HL-60/S4 treated with retinoic acid at 250 ng/mL for 4 days and 3 days (cell line): ENCODE measurements around the gene NRAP.

Experiments used
- in situ Hi-C: fragments of 300-500 bp; cut with MboI; formaldehyde crosslinking; loops from 2 replicates; pipeline ENCODE4 v1.7.0; 2022; ENCODE audit warnings: low sequenced_read_pairs

Gene NRAP

GRCh38 chr10:113663908-113664307 is at the start of gene NRAP:
Gene NRAP (minus strand): TSS chr10:113664041. CDS start chr10:113663882, 159 bp downstream.
- in situ Hi-C loops = no loop called here

GRCh38 chr10:113713640-113713982 is 49.8 kb upstream of the NRAP start:
- in situ Hi-C loops = loop anchor here (25.0 kb wide), 1 partner anchor 399 kb away; no protein-coding TSS in a partner anchor

- in situ Hi-C loops = loop anchor here (25.0 kb wide), 1 partner anchor 399 kb away; no protein-coding TSS in a partner anchor
Measured at GRCh38 chr10:113712755-113713639, 49.2 kb upstream of the NRAP start.

GRCh38 chr10:113712024-113712423 is 48.2 kb upstream of the NRAP start:
- in situ Hi-C loops = loop anchor here (25.0 kb wide), 1 partner anchor 400 kb away; no protein-coding TSS in a partner anchor

GRCh38 chr10:113711142-113711541 is 47.3 kb upstream of the NRAP start:
- in situ Hi-C loops = loop anchor here (25.0 kb wide), 1 partner anchor 401 kb away; no protein-coding TSS in a partner anchor

GRCh38 chr10:113709221-113709838 is 45.5 kb upstream of the NRAP start:
- in situ Hi-C loops = loop anchor here (25.0 kb wide), 1 partner anchor 403 kb away; no protein-coding TSS in a partner anchor

- in situ Hi-C loops = loop anchor here (25.0 kb wide), 1 partner anchor 404 kb away; no protein-coding TSS in a partner anchor
Measured at GRCh38 chr10:113708640-113709039, 44.8 kb upstream of the NRAP start.

- in situ Hi-C loops = loop anchor here (25.0 kb wide), 1 partner anchor 406 kb away; no protein-coding TSS in a partner anchor
Measured at GRCh38 chr10:113706623-113707022, 42.8 kb upstream of the NRAP start.

- in situ Hi-C loops = loop anchor here (25.0 kb wide), 1 partner anchor 407 kb away; no protein-coding TSS in a partner anchor
Measured at GRCh38 chr10:113705344-113705652, 41.5 kb upstream of the NRAP start.

- in situ Hi-C loops = loop anchor here (25.0 kb wide), 1 partner anchor 408 kb away; no protein-coding TSS in a partner anchor
Measured at GRCh38 chr10:113704637-113705343, 40.9 kb upstream of the NRAP start.

- in situ Hi-C loops = no loop called here
Measured at GRCh38 chr10:113697595-113697994, 33.8 kb upstream of the NRAP start.

GRCh38 chr10:113695691-113696090 is 31.9 kb upstream of the NRAP start:
- in situ Hi-C loops = no loop called here

GRCh38 chr10:113693348-113693747 is 29.5 kb upstream of the NRAP start:
- in situ Hi-C loops = no loop called here

- in situ Hi-C loops = no loop called here
Measured at GRCh38 chr10:113692271-113692670, 28.4 kb upstream of the NRAP start.

GRCh38 chr10:113691381-113691780 is 27.5 kb upstream of the NRAP start:
- in situ Hi-C loops = no loop called here

- in situ Hi-C loops = no loop called here
Measured at GRCh38 chr10:113690749-113691148, 26.9 kb upstream of the NRAP start.

GRCh38 chr10:113689574-113689973 is 25.7 kb upstream of the NRAP start:
- in situ Hi-C loops = no loop called here

- in situ Hi-C loops = no loop called here
Measured at GRCh38 chr10:113689057-113689456, 25.2 kb upstream of the NRAP start.

GRCh38 chr10:113687037-113687436 is 23.2 kb upstream of the NRAP start:
- in situ Hi-C loops = no loop called here

- in situ Hi-C loops = no loop called here
Measured at GRCh38 chr10:113686028-113686427, 22.2 kb upstream of the NRAP start.

- in situ Hi-C loops = no loop called here
Measured at GRCh38 chr10:113683300-113683699, 19.5 kb upstream of the NRAP start.
